Measurements from ENCODE around the gene ARFIP1.

The ARFIP1 gene

GRCh38 chr4:152950402-152951274, 170.9 kb downstream of the ARFIP1 start:
- no peak overlapping the region for H2AFZ ChIP-seq (ENCODE audit: low read depth)
- no peak overlapping the region for H3K4me3 ChIP-seq (IDR thresholded peaks at IDR 0.05; ENCODE audit: insufficient read depth, low read depth, low read length)
- TF ChIP-seq CTCF (conservative IDR thresholded peaks at IDR 0.05; ENCODE audit: low read depth, low read length): no peak
- H3K27ac ChIP-seq: no peak overlapping the region
- H3K27me3 ChIP-seq (ENCODE audit: insufficient read depth, low read depth): no peaks in the 10 kb centered on the region
- H3K4me1 ChIP-seq (ENCODE audit: low read depth, poor library complexity, severe bottlenecking): no peaks in the 10 kb centered on the region
- no peaks in the 10 kb centered on the region for H4K20me1 ChIP-seq (ENCODE audit: insufficient read depth)
- H3K36me3 ChIP-seq (ENCODE audit: insufficient read depth): no peaks in the 10 kb centered on the region
- H3K4me2 ChIP-seq: no peak overlapping the region
- H3K79me2 ChIP-seq (ENCODE audit: insufficient read depth, low read depth): no peaks in the 10 kb centered on the region
- H3K9ac ChIP-seq: no peak overlapping the region

- no peaks in the 10 kb centered on the region for H4K20me1 ChIP-seq (ENCODE audit: insufficient read depth)
- H2AFZ ChIP-seq (ENCODE audit: low read depth): no peak overlapping the region
- H3K4me3 ChIP-seq (IDR thresholded peaks at IDR 0.05; ENCODE audit: insufficient read depth, low read depth, low read length): no peak overlapping the region
- H3K27ac ChIP-seq: no peak overlapping the region
- no peaks in the 10 kb centered on the region for H3K36me3 ChIP-seq (ENCODE audit: insufficient read depth)
- H3K4me2 ChIP-seq: no peak overlapping the region
- no peaks in the 10 kb centered on the region for H3K27me3 ChIP-seq (ENCODE audit: insufficient read depth, low read depth)
- no peak for TF ChIP-seq CTCF (conservative IDR thresholded peaks at IDR 0.05; ENCODE audit: low read depth, low read length)
- H3K4me1 ChIP-seq (ENCODE audit: low read depth, poor library complexity, severe bottlenecking): no peaks in the 10 kb centered on the region
- no peak overlapping the region for H3K9ac ChIP-seq
- H3K79me2 ChIP-seq (ENCODE audit: insufficient read depth, low read depth): no peaks in the 10 kb centered on the region
Measured at GRCh38 chr4:152951348-152951747, 171.6 kb downstream of the ARFIP1 start.

GRCh38 chr4:152953514-152953913, 173.8 kb downstream of the ARFIP1 start:
- Histone ChIP-seq H3K79me2 (ENCODE audit: insufficient read depth, low read depth) (no peaks in the 10 kb centered on the region), H2AFZ (ENCODE audit: low read depth) (no peak overlapping the region), H3K4me1 (ENCODE audit: low read depth, poor library complexity, severe bottlenecking) (no peaks in the 10 kb centered on the region), H3K27ac (no peak overlapping the region), H4K20me1 (ENCODE audit: insufficient read depth) (no peaks in the 10 kb centered on the region), H3K4me3 (IDR thresholded peaks at IDR 0.05; ENCODE audit: insufficient read depth, low read depth, low read length) (no peak overlapping the region), H3K4me2 (no peak overlapping the region), H3K27me3 (ENCODE audit: insufficient read depth, low read depth) (no peaks in the 10 kb centered on the region), H3K9ac (no peak overlapping the region), H3K36me3 (ENCODE audit: insufficient read depth) (no peaks in the 10 kb centered on the region)
- no peak for TF ChIP-seq CTCF (conservative IDR thresholded peaks at IDR 0.05; ENCODE audit: low read depth, low read length)

- H3K9ac ChIP-seq: no peak overlapping the region
- no peak overlapping the region for H3K4me3 ChIP-seq (IDR thresholded peaks at IDR 0.05; ENCODE audit: insufficient read depth, low read depth, low read length)
- no peaks in the 10 kb centered on the region for H4K20me1 ChIP-seq (ENCODE audit: insufficient read depth)
- H3K27ac ChIP-seq: no peak overlapping the region
- H3K36me3 ChIP-seq (ENCODE audit: insufficient read depth): no peaks in the 10 kb centered on the region
- no peaks in the 10 kb centered on the region for H3K79me2 ChIP-seq (ENCODE audit: insufficient read depth, low read depth)
- TF ChIP-seq CTCF (conservative IDR thresholded peaks at IDR 0.05; ENCODE audit: low read depth, low read length): no peak
- no peak overlapping the region for H3K4me2 ChIP-seq
- H3K27me3 ChIP-seq (ENCODE audit: insufficient read depth, low read depth): no peaks in the 10 kb centered on the region
- H2AFZ ChIP-seq (ENCODE audit: low read depth): no peak overlapping the region
- no peaks in the 10 kb centered on the region for H3K4me1 ChIP-seq (ENCODE audit: low read depth, poor library complexity, severe bottlenecking)
Measured at GRCh38 chr4:152954741-152955140, 175.0 kb downstream of the ARFIP1 start.

Data from KMS-11 (cell line).